GM19193 (cell line): ENCODE measurements around the gene DOCK2.

ENCODE experiments used
- POLR2A ChIP-seq: IDR thresholded peaks from 4 replicates; pipeline ENCODE4 v1.6.1; 2011; ENCODE audit not compliant: insufficient read depth, insufficient read length; ENCODE audit errors: extremely low read depth

DOCK2 gene

GRCh38 chr5:169801324-169801777, 164.3 kb downstream of the DOCK2 start:
- TF ChIP-seq POLR2A: no peak

- no peak for TF ChIP-seq POLR2A
Measured at GRCh38 chr5:169801781-169802180, 164.7 kb downstream of the DOCK2 start.

DNA sequence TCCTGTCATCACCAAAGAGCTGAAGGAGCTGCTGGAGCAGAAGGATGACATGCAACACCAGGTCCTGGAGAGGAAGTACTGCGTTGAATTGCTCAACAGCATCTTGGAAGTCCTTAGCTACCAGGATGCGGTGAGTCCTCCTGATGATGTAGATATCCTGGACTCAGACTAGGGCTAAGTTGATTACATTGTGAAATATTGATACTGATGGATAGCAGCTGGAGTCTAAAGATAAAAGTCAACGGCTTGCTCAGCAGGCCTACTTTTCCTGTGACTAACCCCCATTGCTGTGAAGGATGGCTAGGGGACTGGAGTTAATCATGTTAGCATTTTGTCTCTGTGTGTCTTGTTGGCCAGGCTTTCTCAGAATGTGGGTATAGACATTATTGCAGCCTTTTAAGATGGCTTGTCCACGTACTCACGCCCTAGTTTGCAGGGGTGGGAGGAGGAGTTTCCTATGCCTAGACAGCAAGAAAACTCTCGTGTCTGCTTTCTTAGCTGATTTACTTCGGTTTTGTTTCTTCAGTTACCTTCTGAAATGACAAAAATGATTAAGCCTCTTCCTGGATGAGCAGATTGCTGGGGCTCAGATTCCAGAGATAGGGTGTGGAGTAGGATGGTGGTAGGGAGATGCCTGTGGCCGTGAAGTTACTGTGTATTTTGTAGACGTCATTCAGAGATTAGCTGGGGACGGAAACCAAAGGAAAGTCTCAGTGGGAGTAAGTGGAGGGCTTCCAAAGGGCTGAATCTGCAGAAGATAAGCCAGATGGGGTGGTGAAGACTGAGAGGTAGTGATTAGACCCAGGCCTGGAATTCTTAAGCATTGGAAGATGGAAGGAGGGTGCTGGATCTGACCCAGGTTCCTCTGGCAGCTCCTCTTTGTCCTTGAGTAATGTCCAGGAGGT, 166.3 kb downstream of the DOCK2 start:
- no peak for TF ChIP-seq POLR2A

GRCh38 chr5:169804861-169805260, 167.8 kb downstream of the DOCK2 start:
- no peak for TF ChIP-seq POLR2A

DNA sequence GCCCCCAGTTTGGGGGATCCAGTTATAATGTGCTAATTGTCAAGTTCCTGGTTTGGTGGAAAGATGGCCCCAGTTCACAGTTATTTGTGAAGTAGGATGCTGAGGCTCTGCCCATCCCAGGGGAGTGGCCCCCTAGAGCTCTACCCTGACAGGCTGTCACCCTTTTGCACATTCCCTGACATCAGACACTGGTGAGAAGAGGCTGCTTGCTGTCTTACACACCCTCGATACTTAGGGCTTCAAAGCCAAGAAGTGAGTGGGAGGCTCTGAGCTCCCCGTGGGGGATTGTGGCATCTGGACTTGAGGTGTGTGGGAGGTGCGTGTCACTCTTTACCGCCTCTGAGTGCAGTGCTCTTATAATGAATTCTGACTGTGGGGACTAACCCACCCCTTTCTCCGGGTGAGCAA, 168.5 kb downstream of the DOCK2 start:
- peak; percentile 48 for TF ChIP-seq POLR2A

DNA sequence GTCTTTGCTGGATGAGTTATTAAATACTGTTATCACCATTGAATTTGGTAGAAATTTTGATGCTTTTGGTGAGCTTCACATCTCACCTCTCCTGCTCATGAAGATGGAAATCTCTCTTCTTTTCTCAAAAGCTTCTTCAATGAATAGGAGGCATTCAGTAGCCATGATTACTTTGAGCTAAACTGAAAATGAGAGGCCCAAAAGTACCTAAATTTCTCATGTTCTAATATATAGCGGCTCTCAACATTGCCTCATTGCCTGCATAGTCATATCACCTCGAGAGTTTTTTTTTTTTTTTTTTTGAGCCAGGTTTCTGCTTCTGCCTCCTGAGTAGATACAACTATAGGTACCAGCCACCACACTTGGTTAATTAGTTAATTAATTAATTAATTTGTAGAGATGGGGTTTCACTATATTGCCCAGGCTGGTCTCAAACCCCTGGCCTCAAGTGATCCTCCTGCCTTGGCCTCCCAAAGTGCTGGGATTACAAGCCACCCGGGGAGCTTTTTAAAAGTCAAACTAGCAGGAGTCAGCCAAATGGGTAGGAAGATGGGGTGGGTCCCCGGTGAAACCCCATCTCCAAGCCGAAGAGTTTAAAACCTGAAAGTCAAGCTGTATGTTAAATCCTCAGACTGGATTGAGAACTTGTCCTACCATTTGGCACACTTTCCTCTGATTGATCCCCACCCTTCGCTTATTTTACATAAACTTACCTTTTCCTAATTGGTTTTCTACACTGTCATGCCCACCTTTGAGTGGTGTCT, 169.0 kb downstream of the DOCK2 start:
- no peak for TF ChIP-seq POLR2A

DNA sequence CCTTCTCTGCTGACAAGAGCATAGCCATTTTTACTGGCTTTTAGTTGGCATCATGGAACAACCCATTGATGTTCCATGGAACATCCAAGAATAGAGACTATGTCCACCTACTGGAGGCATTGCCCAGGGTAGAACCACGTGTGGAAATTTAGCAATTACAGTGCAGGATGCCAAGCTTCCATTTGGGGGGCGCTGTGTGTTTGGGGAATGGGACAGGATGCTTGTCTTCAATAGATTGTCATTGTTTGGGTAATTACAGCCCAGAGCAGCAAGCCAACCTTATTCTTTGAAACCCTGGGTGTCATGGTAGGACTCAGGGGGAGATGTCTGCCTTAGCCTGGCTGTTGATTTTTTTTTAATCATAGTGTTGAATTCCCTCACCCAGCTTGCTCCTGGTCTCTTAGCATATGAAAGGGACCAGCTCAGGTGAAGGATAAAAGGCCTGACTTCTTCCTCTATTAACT, 171.1 kb downstream of the DOCK2 start:
- no peak for TF ChIP-seq POLR2A

- no peak for TF ChIP-seq POLR2A
Measured at GRCh38 chr5:169809281-169809680, 172.2 kb downstream of the DOCK2 start.

DNA sequence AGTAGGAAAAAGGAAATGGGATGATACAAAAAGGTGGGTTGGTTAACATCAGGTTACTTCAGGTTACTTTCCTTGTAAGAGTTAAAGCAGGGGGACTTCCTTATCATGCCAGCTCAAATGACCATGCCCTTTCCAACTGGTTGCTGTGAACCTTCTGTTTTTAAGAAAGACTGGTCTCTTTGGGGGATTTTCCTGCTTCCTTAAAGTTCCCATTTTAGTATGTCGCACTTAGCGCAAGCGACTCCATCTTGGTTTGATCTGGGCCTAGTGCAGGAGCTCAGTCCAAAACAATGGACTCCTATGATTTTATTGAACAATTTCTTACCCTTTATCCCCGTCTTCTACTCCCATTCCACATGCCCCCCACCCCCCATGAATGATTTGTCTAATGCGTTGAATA, 173.4 kb downstream of the DOCK2 start:
- no peak for TF ChIP-seq POLR2A

DNA sequence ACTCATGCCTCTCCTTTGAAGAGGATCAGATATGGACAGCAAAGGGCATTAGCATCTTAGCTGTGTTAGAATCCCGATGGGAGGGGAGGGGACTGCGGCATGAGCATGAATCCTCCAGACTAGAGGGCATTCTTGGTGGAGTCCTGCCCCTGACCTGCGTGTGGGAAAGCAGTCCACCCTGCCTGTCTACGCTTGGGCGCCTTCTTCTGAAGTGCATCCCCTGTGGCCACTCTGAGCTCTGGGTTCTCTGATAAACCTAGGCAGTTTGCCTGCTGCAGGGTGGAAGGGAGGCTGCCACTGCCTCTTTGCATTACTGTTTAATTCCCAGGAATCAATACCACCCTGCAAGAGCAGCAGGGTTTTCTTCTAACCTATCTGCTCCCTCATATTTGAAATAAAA, 173.9 kb downstream of the DOCK2 start:
- TF ChIP-seq POLR2A: no peak

DNA sequence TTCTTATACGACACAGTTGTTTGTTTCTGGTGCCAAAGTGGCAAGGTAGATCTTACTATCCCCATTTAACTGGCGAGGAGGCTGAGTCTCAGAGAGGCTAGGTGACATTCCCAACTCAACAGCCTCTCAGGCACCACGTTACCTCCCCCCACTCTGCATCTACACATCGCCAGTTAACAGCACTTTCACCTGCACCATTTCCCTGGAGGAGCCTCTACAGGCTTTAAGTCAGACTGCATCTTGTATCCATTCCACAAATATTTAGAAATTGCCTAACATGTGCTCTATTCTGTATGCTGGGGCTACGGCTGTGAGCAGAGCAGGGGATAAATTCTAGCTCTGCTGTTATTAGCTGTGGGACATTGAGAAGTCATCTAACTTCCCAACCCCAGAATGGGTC, 174.6 kb downstream of the DOCK2 start:
- no peak for TF ChIP-seq POLR2A

DNA sequence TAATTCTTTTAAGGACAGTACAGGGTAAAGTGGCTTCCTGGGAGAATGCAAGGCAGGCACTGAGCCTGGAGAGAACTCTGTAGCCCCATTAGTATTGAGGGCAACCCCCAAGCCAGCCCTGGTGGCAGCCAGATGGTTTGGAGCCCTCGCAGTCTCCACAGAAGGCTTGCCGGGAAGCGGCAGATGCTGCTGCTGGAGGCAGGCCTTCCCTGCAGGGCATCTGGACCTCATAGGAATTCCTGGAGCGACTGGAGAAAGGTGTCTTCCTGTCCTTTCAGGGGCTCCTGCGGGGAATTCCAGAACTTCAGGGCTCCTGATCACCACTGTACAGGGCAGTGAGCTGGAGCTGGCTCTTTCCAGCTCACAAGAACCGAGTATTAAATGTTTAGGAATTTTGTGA, 175.7 kb downstream of the DOCK2 start:
- TF ChIP-seq POLR2A: no peak

- no peak for TF ChIP-seq POLR2A
Measured at GRCh38 chr5:169814045-169814444, 177.0 kb downstream of the DOCK2 start.

GRCh38 chr5:169814522-169814921, 177.4 kb downstream of the DOCK2 start:
- TF ChIP-seq POLR2A: no peak

GRCh38 chr5:169817031-169817430, 180.0 kb downstream of the DOCK2 start:
- TF ChIP-seq POLR2A: no peak

DNA sequence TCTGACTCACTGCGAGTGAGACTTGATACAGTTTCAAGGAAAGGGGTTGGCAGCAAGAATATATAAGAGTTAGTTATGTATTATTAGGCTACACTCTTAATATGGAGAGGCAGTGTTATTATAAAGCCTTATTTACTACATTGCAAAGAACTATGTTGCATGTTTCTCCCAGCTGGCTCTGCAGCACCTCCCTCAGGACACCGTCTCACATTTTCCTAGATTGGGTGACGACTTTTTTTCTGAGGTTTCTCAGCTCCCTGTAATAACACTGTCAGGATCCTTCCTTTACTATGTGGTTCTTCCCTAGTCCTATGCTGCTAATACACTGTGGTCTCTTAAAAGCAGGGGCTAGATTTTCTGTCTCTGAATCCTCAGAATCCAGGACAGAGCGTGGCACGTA, 189.5 kb downstream of the DOCK2 start:
- TF ChIP-seq POLR2A: no peak
